ENCODE results near the gene ST3GAL2.

Gene ST3GAL2

GRCh38 chr16:70432723-70433457 lies 6.0 kb downstream of the ST3GAL2 start:
- TF ChIP-seq ZNF565 (CRISPR knock-in tag; conservative IDR thresholded peaks at IDR 0.05; ENCODE audit: low read depth): no peak
- TF ChIP-seq ZNF70 (CRISPR knock-in tag; IDR thresholded peaks at IDR 0.05): peak; percentile 94
- peak; percentile 18 for ATAC-seq

GRCh38 chr16:70432356-70432722 lies 6.6 kb downstream of the ST3GAL2 start:
- TF ChIP-seq BACH2 (CRISPR knock-in tag; IDR thresholded peaks at IDR 0.05; ENCODE audit: borderline replicate concordance) (no peak), POU6F1 (CRISPR knock-in tag; IDR thresholded peaks at IDR 0.05; ENCODE audit: borderline replicate concordance, low read depth) (no peak), ISL1 (CRISPR knock-in tag; IDR thresholded peaks at IDR 0.05) (no peak), RARB (CRISPR knock-in tag; IDR thresholded peaks at IDR 0.05) (no peak), ZNF565 (CRISPR knock-in tag; conservative IDR thresholded peaks at IDR 0.05; ENCODE audit: low read depth) (no peak), ZNF8 (CRISPR knock-in tag; IDR thresholded peaks at IDR 0.05) (no peak), TOX (CRISPR knock-in tag; IDR thresholded peaks at IDR 0.05; ENCODE audit: borderline replicate concordance) (no peak), OSR1 (CRISPR knock-in tag; IDR thresholded peaks at IDR 0.05) (no peak), ZFP3 (CRISPR knock-in tag; IDR thresholded peaks at IDR 0.05) (no peak)
- TF ChIP-seq, protein P1, sequence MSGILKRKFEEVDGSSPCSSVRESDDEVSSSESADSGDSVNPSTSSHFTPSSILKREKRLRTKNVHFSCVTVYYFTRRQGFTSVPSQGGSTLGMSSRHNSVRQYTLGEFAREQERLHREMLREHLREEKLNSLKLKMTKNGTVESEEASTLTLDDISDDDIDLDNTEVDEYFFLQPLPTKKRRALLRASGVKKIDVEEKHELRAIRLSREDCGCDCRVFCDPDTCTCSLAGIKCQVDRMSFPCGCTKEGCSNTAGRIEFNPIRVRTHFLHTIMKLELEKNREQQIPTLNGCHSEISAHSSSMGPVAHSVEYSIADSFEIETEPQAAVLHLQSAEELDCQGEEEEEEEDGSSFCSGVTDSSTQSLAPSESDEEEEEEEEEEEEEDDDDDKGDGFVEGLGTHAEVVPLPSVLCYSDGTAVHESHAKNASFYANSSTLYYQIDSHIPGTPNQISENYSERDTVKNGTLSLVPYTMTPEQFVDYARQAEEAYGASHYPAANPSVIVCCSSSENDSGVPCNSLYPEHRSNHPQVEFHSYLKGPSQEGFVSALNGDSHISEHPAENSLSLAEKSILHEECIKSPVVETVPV (CRISPR knock-in tag; IDR thresholded peaks at IDR 0.05): no peak
- TF ChIP-seq, protein P2, sequence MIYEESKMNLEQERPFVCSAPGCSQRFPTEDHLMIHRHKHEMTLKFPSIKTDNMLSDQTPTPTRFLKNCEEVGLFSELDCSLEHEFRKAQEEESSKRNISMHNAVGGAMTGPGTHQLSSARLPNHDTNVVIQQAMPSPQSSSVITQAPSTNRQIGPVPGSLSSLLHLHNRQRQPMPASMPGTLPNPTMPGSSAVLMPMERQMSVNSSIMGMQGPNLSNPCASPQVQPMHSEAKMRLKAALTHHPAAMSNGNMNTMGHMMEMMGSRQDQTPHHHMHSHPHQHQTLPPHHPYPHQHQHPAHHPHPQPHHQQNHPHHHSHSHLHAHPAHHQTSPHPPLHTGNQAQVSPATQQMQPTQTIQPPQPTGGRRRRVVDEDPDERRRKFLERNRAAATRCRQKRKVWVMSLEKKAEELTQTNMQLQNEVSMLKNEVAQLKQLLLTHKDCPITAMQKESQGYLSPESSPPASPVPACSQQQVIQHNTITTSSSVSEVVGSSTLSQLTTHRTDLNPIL (CRISPR knock-in tag; IDR thresholded peaks at IDR 0.05; ENCODE audit: low read depth): no peak
- no peak for ATAC-seq

GRCh38 chr16:70430667-70431536 lies 8.0 kb downstream of the ST3GAL2 start:
- no peak for ATAC-seq
- TF ChIP-seq CSDC2 (CRISPR knock-in tag; IDR thresholded peaks at IDR 0.05): no peak
- no peak for TF ChIP-seq RARB (CRISPR knock-in tag; IDR thresholded peaks at IDR 0.05)
- TF ChIP-seq, protein P1 (CRISPR knock-in tag; IDR thresholded peaks at IDR 0.05): no peak
- TF ChIP-seq BACH2 (CRISPR knock-in tag; IDR thresholded peaks at IDR 0.05; ENCODE audit: borderline replicate concordance): no peak
- TF ChIP-seq, protein P2 (CRISPR knock-in tag; IDR thresholded peaks at IDR 0.05; ENCODE audit: low read depth): no peak
- no peak for TF ChIP-seq ESRRG (CRISPR knock-in tag; IDR thresholded peaks at IDR 0.05)
- TF ChIP-seq ISL1 (CRISPR knock-in tag; IDR thresholded peaks at IDR 0.05): no peak

- no peak for ATAC-seq
- no peak for TF ChIP-seq SNAI2 (CRISPR knock-in tag; IDR thresholded peaks at IDR 0.05)
- no peak for TF ChIP-seq GLIS3 (CRISPR knock-in tag; IDR thresholded peaks at IDR 0.05)
- TF ChIP-seq ZNF565 (CRISPR knock-in tag; conservative IDR thresholded peaks at IDR 0.05; ENCODE audit: low read depth): no peak
- no peak for TF ChIP-seq TOX (CRISPR knock-in tag; IDR thresholded peaks at IDR 0.05; ENCODE audit: borderline replicate concordance)
- no peak for TF ChIP-seq PATZ1 (CRISPR knock-in tag; IDR thresholded peaks at IDR 0.05; ENCODE audit: borderline replicate concordance)
- TF ChIP-seq ZNF70 (CRISPR knock-in tag; IDR thresholded peaks at IDR 0.05): no peak
- no peak for TF ChIP-seq ZFP3 (CRISPR knock-in tag; IDR thresholded peaks at IDR 0.05)
Observed at GRCh38 chr16:70429888-70430666, 8.8 kb downstream of the ST3GAL2 start.

Data from SK-N-SH treated with all-trans-retinoic acid at 6 μM for 48 hours (cell line).